Measurements from ENCODE around the gene HLF.

Gene HLF

DNA sequence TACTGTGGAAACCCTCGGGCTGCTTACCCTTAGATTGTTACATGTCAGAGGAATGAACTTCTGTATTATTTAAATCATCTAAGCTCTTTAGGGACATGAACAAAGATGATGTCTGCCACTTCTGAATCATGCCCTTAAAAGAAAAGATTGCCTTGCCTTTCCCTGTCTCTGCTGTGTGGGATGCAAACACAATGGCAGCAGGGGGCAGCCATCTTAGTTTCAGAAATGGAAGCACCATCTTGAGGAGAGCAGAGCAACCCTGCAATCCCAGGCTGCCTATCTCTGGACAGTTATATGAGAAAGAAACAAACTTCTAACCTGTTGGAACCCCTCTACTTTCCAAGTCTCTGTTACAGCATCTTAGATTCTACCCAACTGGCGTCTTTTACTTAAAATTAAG, 16.7 kb upstream of the HLF start:
- no peak for DNase-seq (ENCODE audit: low read depth in 2 of 2)
- no peak overlapping the region for H3K4me3 ChIP-seq (replicated peaks in 1 of 2; ENCODE audit: low read depth in 2 of 2, low read length in 2 of 2)
- no peak for TF ChIP-seq CTCF (IDR thresholded peaks at IDR 0.05; ENCODE audit: low read depth, low read length)

DNA sequence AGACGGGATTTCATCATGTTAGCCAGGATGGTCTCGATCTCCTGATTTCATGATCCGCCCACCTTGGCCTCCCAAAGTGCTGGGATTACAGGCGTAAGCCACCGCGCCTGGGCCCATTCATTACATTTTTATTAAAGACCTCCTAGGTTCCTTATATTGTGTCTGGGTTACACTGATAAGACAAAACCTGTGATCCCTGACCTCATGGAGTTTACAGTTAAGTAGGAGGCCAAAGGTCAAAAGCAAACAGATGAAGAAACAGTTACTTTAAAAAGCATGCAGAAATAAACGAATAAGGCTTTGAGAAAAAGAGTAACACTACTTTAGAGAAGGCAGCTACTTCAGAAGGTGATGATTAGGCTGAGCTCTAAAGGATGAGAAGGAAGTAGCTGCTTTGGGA, 14.9 kb upstream of the HLF start:
- no peak for DNase-seq (ENCODE audit: low read depth in 2 of 2)
- H3K4me3 ChIP-seq (replicated peaks in 1 of 2; ENCODE audit: low read depth in 2 of 2, low read length in 2 of 2): no peak overlapping the region
- no peak for TF ChIP-seq CTCF (IDR thresholded peaks at IDR 0.05; ENCODE audit: low read depth, low read length)

- H3K4me3 ChIP-seq (replicated peaks in 1 of 2; ENCODE audit: low read depth in 2 of 2, low read length in 2 of 2): no peak overlapping the region
- TF ChIP-seq CTCF (IDR thresholded peaks at IDR 0.05; ENCODE audit: low read depth, low read length): no peak
- no peak for DNase-seq (ENCODE audit: low read depth in 2 of 2)
Measured at GRCh38 chr17:55254375-55254774, 10.4 kb upstream of the HLF start.

DNA sequence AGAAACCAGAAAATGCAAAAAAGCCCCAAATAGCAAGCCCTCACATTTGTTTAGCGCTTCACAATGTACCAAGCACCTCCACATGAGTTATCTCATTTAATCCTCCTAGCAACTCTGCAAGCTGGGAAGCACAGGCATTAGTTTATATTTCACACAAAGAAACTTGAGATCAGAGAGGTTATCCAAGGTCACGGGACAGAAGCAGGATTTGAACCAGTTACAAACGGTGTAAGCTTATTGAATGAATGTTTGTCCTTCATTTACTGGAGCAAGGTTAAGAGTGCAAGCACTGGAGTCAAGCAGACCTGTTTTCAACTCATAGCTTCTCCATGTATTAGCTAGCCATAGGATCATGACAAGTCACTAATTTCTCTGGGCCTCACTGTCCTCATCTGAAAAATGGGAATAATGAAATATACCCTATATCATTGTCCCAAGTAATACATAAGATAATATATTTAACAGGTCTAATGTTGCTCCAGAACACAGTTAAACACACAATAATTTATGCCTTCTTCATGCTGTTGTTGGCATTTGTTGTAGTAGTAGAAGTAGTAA, 6.1 kb upstream of the HLF start:
- TF ChIP-seq CTCF (IDR thresholded peaks at IDR 0.05; ENCODE audit: low read depth, low read length): no peak
- DNase-seq (ENCODE audit: low read depth in 2 of 2): no peak

DNA sequence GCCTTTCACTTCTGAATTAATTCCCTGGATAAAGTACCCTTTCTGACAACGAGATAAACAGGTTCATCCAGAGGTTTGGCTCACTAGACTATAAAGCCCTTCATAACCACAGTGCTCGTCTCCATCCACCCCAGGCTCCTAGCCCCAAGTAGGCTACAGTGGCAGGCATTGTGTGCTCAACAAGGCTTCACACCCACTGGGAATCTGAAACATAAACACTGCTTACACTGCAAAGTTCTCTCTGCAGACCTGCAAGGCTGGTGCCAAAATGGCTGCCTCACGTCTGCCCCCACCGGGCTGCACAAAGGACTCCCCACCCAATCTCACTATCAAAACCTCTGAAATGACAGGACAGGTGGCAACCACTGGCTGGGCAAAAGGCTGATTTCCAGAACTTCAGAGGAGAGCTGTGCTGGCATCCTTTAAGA, 5.1 kb upstream of the HLF start:
- DNase-seq (ENCODE audit: low read depth in 2 of 2): no peak
- H3K4me3 ChIP-seq (replicated peaks in 1 of 2; ENCODE audit: low read depth in 2 of 2, low read length in 2 of 2): no peak overlapping the region
- TF ChIP-seq CTCF (IDR thresholded peaks at IDR 0.05; ENCODE audit: low read depth, low read length): no peak

More for the DNA sequence above, 6.1 kb upstream of the HLF start:
- H3K4me3 ChIP-seq (replicated peaks in 1 of 2; ENCODE audit: low read depth in 2 of 2, low read length in 2 of 2): no peak overlapping the region

DNA sequence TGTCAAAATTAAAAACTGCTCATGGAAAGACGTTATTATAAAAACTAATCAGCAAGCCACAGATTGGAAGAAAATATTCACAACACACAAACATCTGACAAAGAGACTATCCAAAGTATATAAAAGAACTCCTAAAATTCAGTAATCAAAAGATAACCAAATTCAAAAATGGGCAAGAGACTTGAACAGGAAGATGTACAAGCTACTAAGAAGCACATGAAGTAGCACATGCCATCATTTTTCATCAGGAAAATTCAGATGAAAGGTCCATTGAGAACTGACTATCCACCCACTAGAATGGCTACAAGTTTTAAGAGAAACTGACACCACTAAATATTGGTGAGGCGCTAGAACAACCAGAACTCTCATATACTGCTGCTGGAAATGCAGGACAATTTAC, 3.4 kb upstream of the HLF start:
- TF ChIP-seq CTCF (IDR thresholded peaks at IDR 0.05; ENCODE audit: low read depth, low read length): no peak
- H3K4me3 ChIP-seq (replicated peaks in 1 of 2; ENCODE audit: low read depth in 2 of 2, low read length in 2 of 2): no peak overlapping the region

More for the DNA sequence above, 3.4 kb upstream of the HLF start:
- DNase-seq (ENCODE audit: low read depth in 2 of 2): no peak
